Activated CD8-positive, alpha-beta memory T cell treated with anti-CD3 and anti-CD28 coated beads for 48 hours (primary cell): Measurements from ENCODE around the gene ELAVL3.
"Not testable (repeated sequence)": the region's sequence is repeated elsewhere in the genome, so short reads cannot be mapped to it uniquely, and the experiment has no call there.

Experiments used
- DNase-seq, 3 experiments: peaks; one replicate each; pipeline ENCODE4 v3.0.0-alpha.2; 2020; ENCODE audit warnings: low read depth in 2 of 3, low spot score in 2 of 3

The ELAVL3 gene

GRCh38 chr19:11460207-11460606, 20.6 kb downstream of the ELAVL3 start:
- no peak for DNase-seq

GRCh38 chr19:11458912-11459311, 21.9 kb downstream of the ELAVL3 start:
- DNase-seq = not testable (repeated sequence)

- no peak for DNase-seq
Measured at GRCh38 chr19:11458236-11458900, 22.5 kb downstream of the ELAVL3 start.

GRCh38 chr19:11457831-11458230, 23.0 kb downstream of the ELAVL3 start:
- no peak for DNase-seq

- DNase-seq = no peak
Measured at GRCh38 chr19:11457115-11457514, 23.7 kb downstream of the ELAVL3 start.

GRCh38 chr19:11456659-11457058, 24.2 kb downstream of the ELAVL3 start:
- no peak for DNase-seq

- not testable (repeated sequence) for DNase-seq
Measured at GRCh38 chr19:11455233-11455554, 25.7 kb downstream of the ELAVL3 start.

GRCh38 chr19:11453468-11454341, 27.1 kb downstream of the ELAVL3 start:
- DNase-seq = no peak

GRCh38 chr19:11452620-11453310, 28.1 kb downstream of the ELAVL3 start:
- no peak for DNase-seq

- no peak for DNase-seq
Measured at GRCh38 chr19:11451871-11452619, 28.8 kb downstream of the ELAVL3 start.

GRCh38 chr19:11451327-11451870, 29.4 kb downstream of the ELAVL3 start:
- DNase-seq = no peak

- DNase-seq = no peak
Measured at GRCh38 chr19:11450570-11451326, 30.1 kb downstream of the ELAVL3 start.

- DNase-seq = no peak
Measured at GRCh38 chr19:11448923-11449554, 31.8 kb downstream of the ELAVL3 start.

GRCh38 chr19:11448410-11448809, 32.4 kb downstream of the ELAVL3 start:
- no peak for DNase-seq

- DNase-seq = no peak
Measured at GRCh38 chr19:11447347-11448262, 33.2 kb downstream of the ELAVL3 start.

- no peak for DNase-seq
Measured at GRCh38 chr19:11446652-11447301, 34.1 kb downstream of the ELAVL3 start.

- DNase-seq = no peak
Measured at GRCh38 chr19:11446271-11446651, 34.6 kb downstream of the ELAVL3 start.

- DNase-seq = no peak
Measured at GRCh38 chr19:11445141-11445540, 35.7 kb downstream of the ELAVL3 start.
